HCT116 (cell line): Measurements from ENCODE around the gene UCP2. TPM values are rescaled to one million over a fixed set of nuclear protein-coding genes. Genes with fewer than 3 reads are reported as not detected.

Experiments used
- ATAC-seq: fragments of 200-7000 bp; cut with Tn5 transposase; 2 replicates; pipeline ENCODE4 v1.9.1; 2020; ENCODE audit warnings: mild to moderate bottlenecking, moderate library complexity
- BruUV-seq: library from RNA; stranded (reverse); fragments of 400-500 nt; replicated peaks from 2 replicates; lab custom pipeline; 2021; lab: Mats Ljungman, UMichigan
- CTCF ChIA-PET: fragments of 300-600 bp; sonication (Branson Sonifier 250); formaldehyde crosslinking; loops from one replicate; lab custom pipeline; 2021; ENCODE audit warnings: antibody characterized with exemption; lab: Charles Lee
- POLR2A ChIA-PET: fragments of 300-600, 350-600 bp; sonication (Branson Sonifier 250); formaldehyde crosslinking; loops from one replicate; lab custom pipeline; 2021; ENCODE audit warnings: antibody characterized with exemption; lab: Charles Lee
- RAD21 ChIA-PET, 2 experiments: fragments of 300-600 bp; sonication (Branson Sonifier 250); formaldehyde crosslinking; loops; one replicate each; lab custom pipeline; 2023; ENCODE audit warnings: low total read pairs in 2 of 2; ENCODE audit not compliant: uncharacterized antibody in 2 of 2, unreplicated experiment in 2 of 2, low non-redundant PET in 1 of 2; lab: Charles Lee
- DNase-seq: peaks from one replicate; pipeline ENCODE4 v3.0.0-alpha.2; 2010; ENCODE audit warnings: low read depth, low spot score
- H2AFZ ChIP-seq: fragments of 200-600 bp; shearing (Covaris generic), sonication (generic); 2 replicates; pipeline ENCODE4 v1.6.1; 2017; ENCODE audit warnings: low read depth, mixed run types, mixed read lengths, antibody characterized with exemption, low read length; ENCODE audit not compliant: poor library complexity, severe bottlenecking
- H3K27ac ChIP-seq: 2 replicates; pipeline ENCODE4 v1.5.1; 2012; ENCODE audit warnings: low read depth, low read length
- H3K27me3 ChIP-seq: fragments of 200-600 bp; sonication (generic); 2 replicates; pipeline ENCODE4 v1.6.1; 2016; ENCODE audit warnings: mixed run types, low read length, mixed read lengths; ENCODE audit not compliant: insufficient read depth
- H3K36me3 ChIP-seq, 2 experiments: fragments of 200-500 bp in 1 of 2; fragments of 200-600 bp in 1 of 2; sonication (Bioruptor generic) in 1 of 2; sonication (generic) in 1 of 2; 2 replicates each; pipeline versions ENCODE4 v1.5.1 to v1.6.1; 2014 to 2016; ENCODE audit warnings: low read length in 2 of 2, inconsistent platforms in 1 of 2, mixed read lengths in 1 of 2, mixed run types in 1 of 2; ENCODE audit not compliant: insufficient read depth in 2 of 2, control insufficient read depth in 1 of 2
- H3K4me1 ChIP-seq, 2 experiments: fragments of 200-600 bp in 1 of 2; sonication (generic) in 1 of 2; 2 replicates each; pipeline versions ENCODE4 v1.5.1 to v1.6.1; 2012 to 2017; ENCODE audit warnings: low read length in 2 of 2, inconsistent platforms in 1 of 2, mild to moderate bottlenecking in 1 of 2, mixed read lengths in 1 of 2, mixed run types in 1 of 2, moderate library complexity in 1 of 2; ENCODE audit not compliant: insufficient read depth in 2 of 2, control insufficient read depth in 1 of 2
- H3K4me2 ChIP-seq: fragments of 200-600 bp; sonication (generic); 2 replicates; pipeline ENCODE4 v1.6.1; 2017; ENCODE audit warnings: mixed run types, low read length, mixed read lengths
- H3K4me3 ChIP-seq, 2 experiments: fragments of 200-600 bp in 1 of 2; sonication (generic) in 1 of 2; replicated peaks in 1 of 2; 2 replicates each; pipeline ENCODE4 v1.5.1; 2011 to 2016; ENCODE audit warnings: low read length in 2 of 2, control low read depth in 1 of 2, low read depth in 1 of 2, mild to moderate bottlenecking in 1 of 2, mixed read lengths in 1 of 2, mixed run types in 1 of 2
- H3K79me2 ChIP-seq: fragments of 200-600 bp; sonication (generic); 2 replicates; pipeline ENCODE4 v1.6.1; 2017; ENCODE audit warnings: mild to moderate bottlenecking, mixed run types, low read length, moderate library complexity, mixed read lengths; ENCODE audit not compliant: insufficient read depth
- H3K9ac ChIP-seq: fragments of 200-600 bp; sonication (generic); 2 replicates; pipeline ENCODE4 v1.6.1; 2016; ENCODE audit warnings: low read length, mixed read lengths
- H3K9me2 ChIP-seq: fragments of 200-600 bp; sonication (generic), shearing (Covaris generic); 2 replicates; pipeline ENCODE4 v1.6.1; 2017; ENCODE audit warnings: mixed run types, mild to moderate bottlenecking, moderate library complexity; ENCODE audit not compliant: insufficient read depth
- H3K9me3 ChIP-seq, 2 experiments: fragments of 200-500 bp in 1 of 2; fragments of 200-600 bp in 1 of 2; sonication (Bioruptor generic) in 1 of 2; sonication (generic) in 1 of 2; 2 replicates each; pipeline ENCODE4 v1.6.1; 2014 to 2017; ENCODE audit warnings: low read length in 2 of 2, mixed read lengths in 2 of 2, inconsistent platforms in 1 of 2, low read depth in 1 of 2, mild to moderate bottlenecking in 1 of 2, mixed run types in 1 of 2, moderate library complexity in 1 of 2; ENCODE audit not compliant: control insufficient read depth in 1 of 2, insufficient read depth in 1 of 2
- H4K20me1 ChIP-seq: fragments of 200-600 bp; sonication (generic), shearing (Covaris generic); 2 replicates; pipeline ENCODE4 v1.6.1; 2017; ENCODE audit warnings: mixed run types, mild to moderate bottlenecking, moderate library complexity; ENCODE audit not compliant: insufficient read depth
- ATF3 ChIP-seq: IDR thresholded peaks from 2 replicates; pipeline ENCODE4 v1.6.1; 2012
- EGR1 ChIP-seq: IDR thresholded peaks from 2 replicates; pipeline ENCODE4 v1.6.1; 2012; ENCODE audit warnings: low read depth
- POLR2AphosphoS5 ChIP-seq: IDR thresholded peaks from 2 replicates; pipeline ENCODE4 v1.6.1; 2011; ENCODE audit warnings: mild to moderate bottlenecking, low read depth, low read length, moderate library complexity
- RAD21 ChIP-seq: IDR thresholded peaks from 2 replicates; pipeline ENCODE4 v1.6.1; 2012; ENCODE audit warnings: low read depth, mild to moderate bottlenecking
- SP1 ChIP-seq: IDR thresholded peaks from 2 replicates; pipeline ENCODE4 v1.6.1; 2012; ENCODE audit warnings: low read depth
- SRF ChIP-seq: IDR thresholded peaks from 2 replicates; pipeline ENCODE4 v1.6.1; 2012; ENCODE audit warnings: low read depth
- ZBTB33 ChIP-seq: IDR thresholded peaks from 2 replicates; pipeline ENCODE4 v1.6.1; 2011; ENCODE audit warnings: mild to moderate bottlenecking, low read length, moderate library complexity; ENCODE audit not compliant: insufficient replicate concordance; ENCODE audit errors: extremely low read depth
- intact Hi-C: fragments of 100-400 bp; cut with micrococcal nuclease; formaldehyde crosslinking; loops from 2 replicates; pipeline ENCODE4 v1.10.0; 2022
- total RNA-seq: library from RNA; stranded (reverse); gene quantifications from one replicate; pipeline ENCODE4 v1.2.1, GENCODE V29; 2021; ENCODE audit not compliant: unreplicated experiment

Gene UCP2
- total RNA-seq, 1 experiment from 2014 or later = 20.4 TPM

- intact Hi-C loops = no loop called here
- no peak overlapping the region for H3K4me3 ChIP-seq
- no peaks in the 10 kb centered on the region for H3K9me3 ChIP-seq
- TF ChIP-seq ZBTB33 = no peak
- TF ChIP-seq RAD21 = no peak
- TF ChIP-seq SP1 = no peak
- no peak for TF ChIP-seq POLR2AphosphoS5
- TF ChIP-seq ATF3 = no peak
- TF ChIP-seq SRF = no peak
- TF ChIP-seq EGR1 = no peak
- ChIA-PET CTCF (no interaction called here), POLR2A (no interaction called here), RAD21 (no interaction called here)
- H3K79me2 ChIP-seq = no peaks in the 10 kb centered on the region
- no peaks in the 10 kb centered on the region for H3K4me1 ChIP-seq
- H3K9me2 ChIP-seq = no peaks in the 10 kb centered on the region
- H3K27ac ChIP-seq = no peak overlapping the region
- H3K9ac ChIP-seq = no peak overlapping the region
- ATAC-seq = no peak
- no peak overlapping the region for H2AFZ ChIP-seq
- H3K27me3 ChIP-seq = no peaks in the 10 kb centered on the region
- no peaks in the 10 kb centered on the region for H4K20me1 ChIP-seq
- no peak for DNase-seq
- no TSS peak for BruUV-seq
- no peak overlapping the region for H3K4me2 ChIP-seq
- H3K36me3 ChIP-seq = no peaks in the 10 kb centered on the region; a peak in 1 of 4 replicates
Measured at GRCh38 chr11:74007691-74008372, 25.2 kb upstream of the UCP2 start.
